GM23338 (cell line): Measurements from ENCODE around the gene LMF2.

Experiments used
- EZH2 ChIP-seq: fragments of 200-600 bp; sonication (generic); IDR thresholded peaks from one replicate; pipeline ENCODE4 v1.8.0; 2017; ENCODE audit warnings: antibody characterized with exemption, mild to moderate bottlenecking, low read depth; ENCODE audit not compliant: unreplicated experiment
- EZH2phosphoT487 ChIP-seq: fragments of 200-600 bp; sonication (generic); IDR thresholded peaks from one replicate; pipeline ENCODE4 v1.8.1; 2018; ENCODE audit warnings: antibody characterized with exemption; ENCODE audit not compliant: unreplicated experiment
- POLR2AphosphoS5 ChIP-seq: IDR thresholded peaks from 2 replicates; pipeline ENCODE4 v1.6.1; 2016; ENCODE audit warnings: antibody characterized with exemption, low read depth
- TF ChIP-seq, protein P1 (sequence below), 2 experiments: fragments of 200-600 bp in 1 of 2; sonication (generic) in 1 of 2; conservative IDR thresholded peaks; 2 replicates each; pipeline versions ENCODE4 v1.5.1 to v1.6.1; 2016 to 2017; ENCODE audit warnings: antibody characterized with exemption in 2 of 2, low read depth in 2 of 2, mild to moderate bottlenecking in 2 of 2, moderate library complexity in 1 of 2
- TF ChIP-seq, protein P2 (sequence below): IDR thresholded peaks from one replicate; pipeline ENCODE4 v1.6.1; 2018; ENCODE audit warnings: antibody characterized with exemption; ENCODE audit not compliant: unreplicated experiment

DNA sequence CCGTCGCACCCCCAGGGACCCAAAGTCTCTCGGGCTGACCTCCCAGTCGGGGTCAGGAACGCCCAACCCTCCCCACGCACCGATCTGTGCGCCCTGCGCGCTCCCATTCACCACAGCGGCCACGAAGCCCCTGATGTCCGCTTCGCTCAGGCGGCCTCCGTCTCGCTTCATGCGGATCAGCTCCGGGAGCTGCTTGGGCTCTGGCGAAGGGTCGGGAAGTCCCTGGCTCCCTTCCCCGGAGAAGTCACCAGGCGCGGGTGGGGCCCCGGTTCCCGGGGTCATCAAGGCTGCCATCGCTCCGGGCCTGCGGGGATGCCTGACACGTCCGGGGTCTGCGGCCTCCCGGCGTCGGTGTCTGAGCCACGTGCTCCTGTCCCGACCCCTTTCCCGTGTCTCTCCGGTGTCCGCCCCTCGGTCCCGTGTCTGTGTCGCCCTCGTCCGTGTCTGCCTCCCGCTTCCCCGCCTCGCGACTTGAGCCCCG, 22.0 kb upstream of the LMF2 start:
- TF ChIP-seq, protein P1, sequence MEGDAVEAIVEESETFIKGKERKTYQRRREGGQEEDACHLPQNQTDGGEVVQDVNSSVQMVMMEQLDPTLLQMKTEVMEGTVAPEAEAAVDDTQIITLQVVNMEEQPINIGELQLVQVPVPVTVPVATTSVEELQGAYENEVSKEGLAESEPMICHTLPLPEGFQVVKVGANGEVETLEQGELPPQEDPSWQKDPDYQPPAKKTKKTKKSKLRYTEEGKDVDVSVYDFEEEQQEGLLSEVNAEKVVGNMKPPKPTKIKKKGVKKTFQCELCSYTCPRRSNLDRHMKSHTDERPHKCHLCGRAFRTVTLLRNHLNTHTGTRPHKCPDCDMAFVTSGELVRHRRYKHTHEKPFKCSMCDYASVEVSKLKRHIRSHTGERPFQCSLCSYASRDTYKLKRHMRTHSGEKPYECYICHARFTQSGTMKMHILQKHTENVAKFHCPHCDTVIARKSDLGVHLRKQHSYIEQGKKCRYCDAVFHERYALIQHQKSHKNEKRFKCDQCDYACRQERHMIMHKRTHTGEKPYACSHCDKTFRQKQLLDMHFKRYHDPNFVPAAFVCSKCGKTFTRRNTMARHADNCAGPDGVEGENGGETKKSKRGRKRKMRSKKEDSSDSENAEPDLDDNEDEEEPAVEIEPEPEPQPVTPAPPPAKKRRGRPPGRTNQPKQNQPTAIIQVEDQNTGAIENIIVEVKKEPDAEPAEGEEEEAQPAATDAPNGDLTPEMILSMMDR (conservative IDR thresholded peaks at IDR 0.05; ENCODE audit: low read depth in 2 of 2) = no peak
- TF ChIP-seq POLR2AphosphoS5 (no peak), EZH2phosphoT487 (no peak), EZH2 (peak; percentile 68)
- TF ChIP-seq, protein P2, sequence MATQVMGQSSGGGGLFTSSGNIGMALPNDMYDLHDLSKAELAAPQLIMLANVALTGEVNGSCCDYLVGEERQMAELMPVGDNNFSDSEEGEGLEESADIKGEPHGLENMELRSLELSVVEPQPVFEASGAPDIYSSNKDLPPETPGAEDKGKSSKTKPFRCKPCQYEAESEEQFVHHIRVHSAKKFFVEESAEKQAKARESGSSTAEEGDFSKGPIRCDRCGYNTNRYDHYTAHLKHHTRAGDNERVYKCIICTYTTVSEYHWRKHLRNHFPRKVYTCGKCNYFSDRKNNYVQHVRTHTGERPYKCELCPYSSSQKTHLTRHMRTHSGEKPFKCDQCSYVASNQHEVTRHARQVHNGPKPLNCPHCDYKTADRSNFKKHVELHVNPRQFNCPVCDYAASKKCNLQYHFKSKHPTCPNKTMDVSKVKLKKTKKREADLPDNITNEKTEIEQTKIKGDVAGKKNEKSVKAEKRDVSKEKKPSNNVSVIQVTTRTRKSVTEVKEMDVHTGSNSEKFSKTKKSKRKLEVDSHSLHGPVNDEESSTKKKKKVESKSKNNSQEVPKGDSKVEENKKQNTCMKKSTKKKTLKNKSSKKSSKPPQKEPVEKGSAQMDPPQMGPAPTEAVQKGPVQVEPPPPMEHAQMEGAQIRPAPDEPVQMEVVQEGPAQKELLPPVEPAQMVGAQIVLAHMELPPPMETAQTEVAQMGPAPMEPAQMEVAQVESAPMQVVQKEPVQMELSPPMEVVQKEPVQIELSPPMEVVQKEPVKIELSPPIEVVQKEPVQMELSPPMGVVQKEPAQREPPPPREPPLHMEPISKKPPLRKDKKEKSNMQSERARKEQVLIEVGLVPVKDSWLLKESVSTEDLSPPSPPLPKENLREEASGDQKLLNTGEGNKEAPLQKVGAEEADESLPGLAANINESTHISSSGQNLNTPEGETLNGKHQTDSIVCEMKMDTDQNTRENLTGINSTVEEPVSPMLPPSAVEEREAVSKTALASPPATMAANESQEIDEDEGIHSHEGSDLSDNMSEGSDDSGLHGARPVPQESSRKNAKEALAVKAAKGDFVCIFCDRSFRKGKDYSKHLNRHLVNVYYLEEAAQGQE = no peak
